K562 (cell line): Measurements from ENCODE around the gene EFNA2. TPM values are rescaled to one million over a fixed set of nuclear protein-coding genes. Genes with fewer than 3 reads are reported as not detected.
A peak's percentile ranks its signal among the peaks of the same experiment; 100 is the strongest.

ENCODE experiments used
- ATAC-seq: fragments of 200-7000 bp; cut with Tn5 transposase; 3 replicates; pipeline ENCODE4 v1.9.1; 2020; ENCODE audit warnings: moderate library complexity
- BruUV-seq: library from RNA; stranded (reverse); fragments of 400-500 nt; replicated peaks from 2 replicates; lab custom pipeline; 2021; lab: Mats Ljungman, UMichigan
- CTCF ChIA-PET: fragments of 300-600 bp; formaldehyde crosslinking; extraction: SDS; loops from one replicate; lab custom pipeline; 2021; ENCODE audit warnings: low intra/inter-chr PET ratio; lab: Yijun Ruan, JAX
- POLR2A ChIA-PET: fragments of 300-600, 350-650 bp; sonication (Branson Sonifier 250); formaldehyde crosslinking; extraction: SDS; loops from one replicate; lab custom pipeline; 2021; ENCODE audit warnings: antibody characterized with exemption, inconsistent platforms; lab: Yijun Ruan, JAX
- DNase-seq, 4 experiments: peaks; one replicate each; pipeline versions ENCODE4 v3.0.0 to v3.0.0-alpha.2; 2011 to 2018; ENCODE audit warnings: low spot score in 3 of 4, mixed read lengths in 3 of 4; ENCODE audit errors: extremely low read depth in 1 of 4
- FAIRE-seq: peaks from 2 replicates; lab custom pipeline; 2011; peaks lifted over from hg19 to GRCh38; lab: Jason Lieb, UNC
- H2AFZ ChIP-seq: 2 replicates; pipeline ENCODE4 v1.6.0; 2011; ENCODE audit warnings: low read depth, low read length, control low read depth, inconsistent platforms
- H3K27ac ChIP-seq: fragments of 200-600 bp; 3 replicates; pipeline ENCODE4 v1.8.0; 2011; ENCODE audit warnings: low read depth, mild to moderate bottlenecking, control low read depth, inconsistent platforms, low read length, moderate library complexity, mixed read lengths; ENCODE audit errors: extremely low read depth
- H3K27me3 ChIP-seq, 2 experiments: fragments of 300-600 bp in 1 of 2; 2 replicates in 1 of 2; 3 replicates in 1 of 2; pipeline versions ENCODE4 v1.6.0 to v1.8.0; 2011; ENCODE audit warnings: inconsistent platforms in 2 of 2, low read length in 2 of 2, mild to moderate bottlenecking in 1 of 2, mixed read lengths in 1 of 2, moderate library complexity in 1 of 2; ENCODE audit not compliant: control insufficient read depth in 2 of 2, insufficient read depth in 2 of 2
- H3K36me3 ChIP-seq: fragments of 300-600 bp; 3 replicates; pipeline ENCODE4 v1.8.0; 2011; ENCODE audit warnings: mild to moderate bottlenecking, low read length, inconsistent platforms; ENCODE audit not compliant: control insufficient read depth, insufficient read depth
- H3K4me1 ChIP-seq, 2 experiments: fragments of 200-600 bp in 1 of 2; replicated peaks in 1 of 2; 2 replicates in 1 of 2; 3 replicates in 1 of 2; pipeline versions ENCODE4 v1.5.1 to v1.8.0; 2011; ENCODE audit warnings: inconsistent platforms in 2 of 2, low read length in 2 of 2, mild to moderate bottlenecking in 1 of 2, mixed read lengths in 1 of 2, moderate library complexity in 1 of 2; ENCODE audit not compliant: control insufficient read depth in 2 of 2, insufficient read depth in 2 of 2
- H3K4me2 ChIP-seq: 2 replicates; pipeline ENCODE4 v1.6.1; 2011; ENCODE audit warnings: low read length, control low read depth, inconsistent platforms, mixed read lengths; ENCODE audit not compliant: insufficient read depth
- H3K4me3 ChIP-seq: fragments of 200-600 bp; sonication (generic), shearing (Covaris generic); 2 replicates; pipeline ENCODE4 v1.5.1; 2016; ENCODE audit warnings: control low read depth, inconsistent platforms
- H3K79me2 ChIP-seq: fragments of 200-600 bp; 3 replicates; pipeline ENCODE4 v1.8.0; 2011; ENCODE audit warnings: low read length, inconsistent platforms; ENCODE audit not compliant: control insufficient read depth, insufficient read depth
- H3K9ac ChIP-seq, 2 experiments: 2 replicates each; pipeline versions ENCODE4 v1.6.0 to v1.6.1; 2011; ENCODE audit warnings: low read depth in 2 of 2, low read length in 2 of 2, control low read depth in 1 of 2, inconsistent platforms in 1 of 2, mild to moderate bottlenecking in 1 of 2, mixed read lengths in 1 of 2; ENCODE audit not compliant: insufficient read depth in 1 of 2
- H3K9me1 ChIP-seq: one replicate; pipeline ENCODE4 v1.6.0; 2011; ENCODE audit warnings: inconsistent platforms, mild to moderate bottlenecking, low read length, moderate library complexity; ENCODE audit not compliant: control insufficient read depth, insufficient read depth
- H3K9me3 ChIP-seq: replicated peaks from 2 replicates; pipeline ENCODE4 v1.5.1; 2011; ENCODE audit warnings: low read depth, low read length, inconsistent platforms; ENCODE audit not compliant: control insufficient read depth, insufficient read depth
- H4K20me1 ChIP-seq: replicated peaks from 2 replicates; pipeline ENCODE4 v1.6.1; 2011; ENCODE audit warnings: low read length, inconsistent platforms, mixed read lengths; ENCODE audit not compliant: control insufficient read depth, insufficient read depth
- CEBPB ChIP-seq: fragments of 450-650 bp; IDR thresholded peaks from 2 replicates; pipeline ENCODE4 v1.6.1; 2016; ENCODE audit warnings: missing genetic modification characterization, missing compliant biosample characterization
- CTBP1 ChIP-seq: fragments of 450-650 bp; IDR thresholded peaks from 2 replicates; pipeline ENCODE4 v1.6.1; 2016; ENCODE audit warnings: borderline replicate concordance
- E2F1 ChIP-seq: sonication (generic); formaldehyde crosslinking; IDR thresholded peaks from 2 replicates; pipeline ENCODE4 v1.8.1; 2023; ENCODE audit warnings: mild to moderate bottlenecking, missing genetic modification reagents, moderate library complexity
- EGR1 ChIP-seq: fragments of 450-650 bp; conservative IDR thresholded peaks from 2 replicates; pipeline ENCODE4 v1.6.1; 2017; ENCODE audit warnings: mild to moderate bottlenecking
- FOXJ3 ChIP-seq: sonication (generic); formaldehyde crosslinking; IDR thresholded peaks from 2 replicates; pipeline ENCODE4 v1.4.0; 2020; ENCODE audit warnings: mild to moderate bottlenecking, missing genetic modification reagents
- MNT ChIP-seq, 2 experiments: fragments of 450-650 bp; conservative IDR thresholded peaks; 2 replicates each; pipeline ENCODE4 v1.6.1; 2017; ENCODE audit warnings: mild to moderate bottlenecking in 2 of 2, moderate library complexity in 2 of 2
- NFXL1 ChIP-seq: fragments of 450-650 bp; formaldehyde crosslinking; IDR thresholded peaks from 2 replicates; pipeline ENCODE4 v1.4.0; 2021; ENCODE audit warnings: mild to moderate bottlenecking
- NR2F6 ChIP-seq: fragments of 450-650 bp; formaldehyde crosslinking; IDR thresholded peaks from 2 replicates; pipeline ENCODE4 v1.4.0; 2020; ENCODE audit warnings: mild to moderate bottlenecking
- PCBP1 ChIP-seq: fragments of 200-400 bp; formaldehyde crosslinking; IDR thresholded peaks from 2 replicates; pipeline ENCODE4 v1.6.1; 2018; ENCODE audit warnings: mild to moderate bottlenecking, low read depth, low read length; ENCODE audit not compliant: poor library complexity, severe bottlenecking
- SMC3 ChIP-seq: conservative IDR thresholded peaks from 2 replicates; pipeline ENCODE4 v1.6.1; 2011; ENCODE audit warnings: low read depth, low read length, improper control_type of control experiment; ENCODE audit not compliant: insufficient read depth
- TCF3 ChIP-seq: sonication (generic); formaldehyde crosslinking; IDR thresholded peaks from 2 replicates; pipeline ENCODE4 v1.4.0; 2020; ENCODE audit warnings: mild to moderate bottlenecking, missing genetic modification reagents
- TFAP4 ChIP-seq: sonication (generic); formaldehyde crosslinking; IDR thresholded peaks from 2 replicates; pipeline ENCODE4 v1.8.0; 2022; ENCODE audit warnings: missing genetic modification reagents, mild to moderate bottlenecking, moderate library complexity, borderline replicate concordance
- THAP7 ChIP-seq: fragments of 250-450 bp; sonication (Bioruptor Pico); IDR thresholded peaks from 2 replicates; pipeline ENCODE4 v1.5.0; 2021
- TRIM24 ChIP-seq, 2 experiments: fragments of 450-650 bp; IDR thresholded peaks; 2 replicates each; pipeline ENCODE4 v1.6.1; 2016
- XRCC4 ChIP-seq: IDR thresholded peaks from one replicate; pipeline ENCODE4 v1.6.1; 2011; ENCODE audit not compliant: insufficient read depth, insufficient read length; ENCODE audit errors: extremely low read depth
- ZC3H11A ChIP-seq: IDR thresholded peaks from 2 replicates; pipeline ENCODE4 v1.6.1; 2012; ENCODE audit warnings: low read depth, low read length, improper control_type of control experiment
- ZFX ChIP-seq: sonication (generic); formaldehyde crosslinking; IDR thresholded peaks from 2 replicates; pipeline ENCODE4 v1.8.0; 2022; ENCODE audit warnings: mild to moderate bottlenecking, missing genetic modification reagents, moderate library complexity
- ZNF778 ChIP-seq: fragments of 450-650 bp; formaldehyde crosslinking; IDR thresholded peaks from 2 replicates; pipeline ENCODE4 v1.4.0; 2020; ENCODE audit warnings: mild to moderate bottlenecking, moderate library complexity
- WGBS: fragments of 100-300 bp; shearing (Covaris generic); methylation state at CpG from one replicate; pipeline ENCODE4 v1.1.6; 2016; ENCODE audit warnings: low coverage, mixed read lengths; ENCODE audit not compliant: insufficient coverage; ENCODE audit errors: missing lambda C conversion rate; 5-methylcytosine and 5-hydroxymethylcytosine counted together
- in situ Hi-C: fragments of 300-500 bp; cut with MboI; formaldehyde crosslinking; loops from 4 replicates; pipeline ENCODE4 v1.15.0; 2018; ENCODE audit warnings: inconsistent platforms, mixed read lengths
- intact Hi-C: fragments of 100-400 bp; cut with micrococcal nuclease; formaldehyde crosslinking; loops from 2 replicates; pipeline ENCODE4 v1.14.2; 2022
- polyA plus RNA-seq, 8 experiments: library from polyadenylated mRNA; depleted of rRNA in 4 of 8; stranded (reverse) in 5 of 8; unstranded in 3 of 8; fragments of >200 nt; fragmentation: Nextera tagmentation in 2 of 8; fragmentation: Illumina TruSeq in 1 of 8; extraction: Ambion mirVana in 2 of 8; extraction: Trizol in 1 of 8; gene quantifications; 2 replicates each; pipeline versions ENCODE4 v1.2.1 to v1.2.3, GENCODE V29; 2011 to 2014; ENCODE audit warnings: inconsistent platforms in 1 of 8, missing spikeins in 1 of 8
- total RNA-seq, 7 experiments: library from RNA; depleted of rRNA in 6 of 7; stranded (reverse); fragments of >200 nt in 6 of 7; fragmentation: Illumina TruSeq in 2 of 7; extraction: Trizol in 2 of 7; gene quantifications; 2 replicates each; pipeline versions ENCODE4 v1.2.1 to v1.2.3, GENCODE V29; 2011 to 2021; ENCODE audit warnings: low replicate concordance in 1 of 7

Gene EFNA2
- total and polyA plus RNA-seq, 9 of the 15 experiments (the other 6 are each of a cell fraction or from before 2014, with no cell fraction given), result 0.11 to 0.44 (median 0.15) TPM; not detected in 6

- H3K4me3 ChIP-seq, result peak overlapping the region; percentile 59
- H3K4me2 ChIP-seq, result peak overlapping the region; percentile 83
- ChIA-PET POLR2A (interaction anchor here (0.5 to 2.3 kb wide), 11 partner anchors 9 to 201 kb away, joined by 3 to 16 read pairs (median 4); partner anchors contain the start of gene FAM174C), CTCF (interaction anchor here (1.3 to 3.3 kb wide), 3 partner anchors 13 to 22 kb away, joined by 5 to 51 read pairs (median 11); partner anchors contain the start of gene MIDN)
- in situ Hi-C loops (no loop called here), intact Hi-C loops (loop anchor here (1.0 kb wide), 2 partner anchors 17 to 22 kb away; no protein-coding TSS in a partner anchor)
- ATAC-seq (peak; percentile 75), DNase-seq (peak; percentile 87 to 97 (median 92)), FAIRE-seq (peak; percentile 71)
- H3K27ac ChIP-seq, result peak overlapping the region; percentile 69
- no TSS peak for BruUV-seq
- no peaks in the 10 kb centered on the region for H3K9me3 ChIP-seq
- H3K9me1 ChIP-seq, result no peaks in the 10 kb centered on the region
- no peaks in the 10 kb centered on the region for H3K27me3 ChIP-seq
- peaks cover 16% of the 10 kb centered on the region for H4K20me1 ChIP-seq
- H2AFZ ChIP-seq, result peak overlapping the region; percentile 80
- H3K79me2 ChIP-seq, result peaks cover 32% of the 10 kb centered on the region
- peaks cover 59 to 94% of the 10 kb centered on the region in 2 experiments for H3K4me1 ChIP-seq
- H3K36me3 ChIP-seq, result peaks cover 16% of the 10 kb centered on the region; the same call in 2 of the 3 replicates
- WGBS, result 2% methylated on average over 53 of the region's 84 CpGs
- peak overlapping the region; percentile 48 to 92 for H3K9ac ChIP-seq
- TF ChIP-seq ZFX (CRISPR knock-in tag), result peak; percentile 48; the same call in 1 of the 2 replicates
- peak; percentile 89 for TF ChIP-seq EGR1
- TF ChIP-seq MNT (conservative IDR thresholded peaks at IDR 0.05), result peak; percentile 69 to 79; a peak in 3 of 4 replicates
- no peak for TF ChIP-seq SMC3
- TF ChIP-seq NR2F6 (CRISPR knock-in tag), result no peak
- TF ChIP-seq TFAP4 (CRISPR knock-in tag), result peak; percentile 88
- peak; percentile 23; the same call in 1 of the 2 replicates for TF ChIP-seq TCF3 (CRISPR knock-in tag)
- TF ChIP-seq ZC3H11A, result no peak
- TF ChIP-seq XRCC4, result no peak
- no peak for TF ChIP-seq FOXJ3
- no peak for TF ChIP-seq CEBPB
- no peak for TF ChIP-seq TRIM24 (IDR thresholded peaks at IDR 0.05)
- no peak for TF ChIP-seq ZNF778
- TF ChIP-seq E2F1 (CRISPR knock-in tag), result no peak
- TF ChIP-seq PCBP1, result peak; percentile 50
- TF ChIP-seq THAP7 (CRISPR knock-in tag), result peak; percentile 87
- no peak for TF ChIP-seq NFXL1 (CRISPR knock-in tag)
- peak; percentile 13; the same call in 1 of the 2 replicates for TF ChIP-seq CTBP1
Observed at GRCh38 chr19:1266129-1266915, 19.4 kb upstream of the EFNA2 start.
